Small intestine (tissue), 7 donors: Measurements from ENCODE around the gene RAI1. TPM values are rescaled to one million over a fixed set of nuclear protein-coding genes. Genes with fewer than 3 reads are reported as not detected.

ENCODE experiments used
- DNase-seq, 2 donors: peaks; one replicate each; pipeline versions ENCODE4 v3.0.0 to v3.0.0-alpha.2; 2013
- FAIRE-seq: peaks from 2 replicates; lab custom pipeline; 2012; peaks lifted over from hg19 to GRCh38; lab: Jason Lieb, UNC
- H3K27ac ChIP-seq, 3 donors: one replicate each; pipeline ENCODE4 v1.5.1; 2013; ENCODE audit warnings: low read length in 2 of 3, mild to moderate bottlenecking in 2 of 3, control low read depth in 1 of 3, inconsistent platforms in 1 of 3, low read depth in 1 of 3, moderate library complexity in 1 of 3
- H3K27me3 ChIP-seq, 3 donors: one replicate each; pipeline ENCODE4 v1.6.1; 2013; ENCODE audit warnings: low read length in 3 of 3, inconsistent platforms in 1 of 3; ENCODE audit not compliant: control insufficient read depth in 3 of 3, insufficient read depth in 3 of 3
- H3K36me3 ChIP-seq, 3 donors: one replicate each; pipeline ENCODE4 v1.6.1; 2013; ENCODE audit warnings: low read length in 3 of 3, inconsistent platforms in 1 of 3, low read depth in 1 of 3, mild to moderate bottlenecking in 1 of 3, moderate library complexity in 1 of 3; ENCODE audit not compliant: control insufficient read depth in 3 of 3, insufficient read depth in 2 of 3
- H3K4me1 ChIP-seq, 3 donors: one replicate each; pipeline ENCODE4 v1.6.1; 2013; ENCODE audit warnings: low read length in 2 of 3, inconsistent platforms in 1 of 3, low read depth in 1 of 3, mild to moderate bottlenecking in 1 of 3, moderate library complexity in 1 of 3; ENCODE audit not compliant: control insufficient read depth in 3 of 3, insufficient read depth in 2 of 3
- H3K4me3 ChIP-seq, 3 donors: one replicate each; pipeline ENCODE4 v1.5.1; 2013; ENCODE audit warnings: low read length in 3 of 3, control low read depth in 1 of 3, inconsistent platforms in 1 of 3, low read depth in 1 of 3, mild to moderate bottlenecking in 1 of 3, moderate library complexity in 1 of 3
- H3K9me3 ChIP-seq, 2 donors: one replicate each; pipeline ENCODE4 v1.6.1; 2013; ENCODE audit warnings: low read depth in 1 of 2, low read length in 1 of 2; ENCODE audit not compliant: control insufficient read depth in 2 of 2, insufficient read depth in 1 of 2
- WGBS, 3 donors: extraction: QIAGEN DNeasy Blood & Tissue Kit; methylation state at CpG; one replicate each; pipeline ENCODE4 v1.1.7; 2013; 5-methylcytosine and 5-hydroxymethylcytosine counted together
- polyA plus RNA-seq, 4 donors: library from polyadenylated mRNA; stranded (reverse) in 3 of 4; unstranded in 1 of 4; fragments of 200-250 nt in 3 of 4; fragments of 120-200 nt in 1 of 4; gene quantifications; one replicate each; pipeline versions ENCODE4 v1.2.1 to v1.2.3, GENCODE V29; 2013
- donor health status: healthy with polysubstance abuse.
- donor health status: control.
- donor health status: control.
- donor health status: Bipolar disorder and iron deficiency.
- donor health status: healthy.

The RAI1 gene
- polyA plus RNA-seq, 4 donors, result 2.4 to 20.7 (median 6.2) TPM

DNA sequence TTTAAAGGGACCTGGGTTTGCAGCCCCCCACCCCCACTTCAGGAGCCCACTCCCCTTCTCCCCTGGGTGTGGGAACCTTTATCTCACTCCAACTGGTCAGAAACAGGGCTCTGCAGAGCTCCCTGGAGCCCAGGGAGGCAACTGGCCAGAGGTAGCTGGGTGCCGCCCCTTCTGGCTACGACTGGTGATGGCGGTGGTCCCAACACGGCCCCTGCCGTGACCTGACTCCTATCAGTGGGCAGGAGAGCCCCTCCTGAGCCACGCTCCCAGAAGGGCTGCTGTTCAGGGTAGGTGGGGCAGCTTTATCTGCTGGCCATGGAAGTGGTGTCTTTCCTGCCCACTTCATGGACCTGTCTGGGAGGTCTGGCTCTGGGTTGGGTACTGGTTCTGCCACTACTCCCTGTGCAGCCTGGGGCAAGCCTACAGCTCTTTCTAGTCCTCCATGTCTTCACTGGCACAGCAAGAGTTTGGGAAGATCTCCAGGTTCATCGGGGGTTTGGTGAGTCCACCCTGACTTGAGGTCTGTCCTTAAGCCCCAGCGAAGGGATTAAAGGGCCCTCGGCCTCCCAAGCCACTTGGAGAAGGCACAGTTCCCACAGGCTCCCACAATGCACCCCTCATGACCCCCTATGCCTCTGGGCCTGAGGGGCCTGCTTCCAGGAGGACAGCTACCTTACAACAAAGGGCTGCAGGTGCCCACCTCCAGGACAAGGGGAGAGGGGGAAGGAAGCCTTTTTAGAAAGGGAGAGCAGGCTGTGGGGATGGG is 161.0 kb downstream of the RAI1 start:
- no peak overlapping the region for H3K4me3 ChIP-seq
- DNase-seq, result no peak
- H3K9me3 ChIP-seq, result no peaks in the 10 kb centered on the region
- H3K27ac ChIP-seq, result peak overlapping the region in 2 of 3 donors; percentile 96 to 98
- peaks cover 0 to 19% (median 0%) of the 10 kb centered on the region in 3 donors for H3K36me3 ChIP-seq
- peaks cover 2 to 42% (median 6%) of the 10 kb centered on the region in 3 donors for H3K4me1 ChIP-seq
- FAIRE-seq, result no peak
- WGBS, 3 donors, result 77 to 81% (median 80%) methylated on average over 7 to 9 of the region's 9 CpGs
- no peaks in the 10 kb centered on the region for H3K27me3 ChIP-seq

DNA sequence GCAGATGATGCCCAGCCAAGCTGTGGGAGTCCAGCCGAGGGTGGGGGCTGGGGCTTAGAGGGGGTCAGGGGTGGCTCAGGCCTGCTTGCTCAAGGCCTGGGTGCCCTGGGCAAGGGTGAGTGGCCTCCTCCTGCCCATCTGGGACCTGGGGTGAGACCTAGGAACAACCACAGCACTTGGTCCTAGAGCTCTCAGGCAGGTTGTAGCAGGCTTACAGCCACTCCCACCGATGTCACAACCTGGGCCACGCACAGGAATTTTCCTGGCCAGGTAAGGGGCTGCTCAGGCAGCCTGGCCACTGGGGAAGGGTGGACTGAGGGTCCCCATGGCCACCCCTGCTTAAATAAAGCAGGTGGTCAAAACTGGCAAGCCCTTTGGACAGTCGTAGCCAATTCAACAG is 161.8 kb downstream of the RAI1 start:
- H3K4me1 ChIP-seq, result peaks cover under 1 to 40% (median 1%) of the 10 kb centered on the region in 3 donors
- H3K27me3 ChIP-seq, result no peaks in the 10 kb centered on the region
- H3K27ac ChIP-seq, result no peak overlapping the region
- H3K9me3 ChIP-seq, result no peaks in the 10 kb centered on the region
- 72 to 86% (median 85%) methylated on average over 4 of the region's 4 CpGs for WGBS, 3 donors
- no peak overlapping the region for H3K4me3 ChIP-seq
- DNase-seq (no peak), FAIRE-seq (no peak)
- H3K36me3 ChIP-seq, result peaks cover 0 to 26% (median 0%) of the 10 kb centered on the region in 3 donors

DNA sequence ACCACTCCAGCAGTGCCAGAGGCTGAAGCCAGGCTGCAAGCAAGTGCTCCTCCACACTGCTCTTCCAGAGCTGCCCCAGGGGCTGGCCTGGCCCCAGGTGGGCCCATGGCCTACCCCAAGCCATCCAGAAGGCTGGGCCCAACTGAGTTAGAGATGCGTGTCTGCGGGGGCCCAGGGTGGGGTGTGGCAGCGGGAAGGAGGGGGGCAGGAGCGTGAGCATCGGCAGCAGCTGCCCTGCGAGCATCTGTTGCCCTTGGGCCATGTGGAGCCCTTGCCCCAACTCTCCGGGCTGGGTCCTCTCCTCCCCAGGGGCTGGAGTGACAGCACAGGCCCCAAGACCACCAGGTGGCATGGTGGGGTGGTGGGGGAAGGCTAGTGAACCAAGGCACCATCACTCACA is 162.8 kb downstream of the RAI1 start:
- Histone ChIP-seq H3K9me3 (no peaks in the 10 kb centered on the region), H3K4me1 (peaks cover 0 to 40% (median 1%) of the 10 kb centered on the region in 3 donors), H3K4me3 (no peak overlapping the region), H3K27ac (no peak overlapping the region), H3K36me3 (peaks cover 0 to 32% (median 0%) of the 10 kb centered on the region in 3 donors), H3K27me3 (no peaks in the 10 kb centered on the region)
- FAIRE-seq (no peak), DNase-seq (no peak)
- 72 to 83% (median 82%) methylated on average over 6 to 7 of the region's 7 CpGs for WGBS, 3 donors

DNA sequence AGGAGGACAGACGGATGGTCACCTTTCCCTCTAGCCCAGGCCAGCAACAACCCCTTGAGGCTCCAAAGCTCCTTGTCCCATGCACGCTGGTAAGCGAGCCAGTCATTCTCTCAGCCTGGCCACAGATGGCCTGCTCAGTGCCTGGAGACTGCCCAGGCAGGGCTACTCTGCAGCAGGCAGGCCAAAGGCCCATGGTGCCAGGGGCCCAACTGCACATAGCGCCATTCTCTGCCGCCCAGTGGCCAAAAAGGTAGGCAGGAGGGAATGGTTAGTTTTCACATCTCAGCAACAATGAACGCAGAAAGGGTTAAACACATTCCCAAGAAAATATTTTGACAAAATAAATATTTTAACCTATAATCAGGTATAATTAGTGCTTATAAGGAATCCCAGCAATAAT is 163.2 kb downstream of the RAI1 start:
- H3K36me3 ChIP-seq, result peaks cover 0 to 32% (median 0%) of the 10 kb centered on the region in 3 donors
- H3K27me3 ChIP-seq, result no peaks in the 10 kb centered on the region
- H3K4me3 ChIP-seq, result no peak overlapping the region
- no peak for DNase-seq
- FAIRE-seq, result no peak
- H3K9me3 ChIP-seq, result no peaks in the 10 kb centered on the region
- 90 to 96% (median 96%) methylated on average over 6 of the region's 6 CpGs for WGBS, 3 donors
- peaks cover 1 to 40% (median 2%) of the 10 kb centered on the region in 3 donors for H3K4me1 ChIP-seq
- H3K27ac ChIP-seq, result no peak overlapping the region

DNA sequence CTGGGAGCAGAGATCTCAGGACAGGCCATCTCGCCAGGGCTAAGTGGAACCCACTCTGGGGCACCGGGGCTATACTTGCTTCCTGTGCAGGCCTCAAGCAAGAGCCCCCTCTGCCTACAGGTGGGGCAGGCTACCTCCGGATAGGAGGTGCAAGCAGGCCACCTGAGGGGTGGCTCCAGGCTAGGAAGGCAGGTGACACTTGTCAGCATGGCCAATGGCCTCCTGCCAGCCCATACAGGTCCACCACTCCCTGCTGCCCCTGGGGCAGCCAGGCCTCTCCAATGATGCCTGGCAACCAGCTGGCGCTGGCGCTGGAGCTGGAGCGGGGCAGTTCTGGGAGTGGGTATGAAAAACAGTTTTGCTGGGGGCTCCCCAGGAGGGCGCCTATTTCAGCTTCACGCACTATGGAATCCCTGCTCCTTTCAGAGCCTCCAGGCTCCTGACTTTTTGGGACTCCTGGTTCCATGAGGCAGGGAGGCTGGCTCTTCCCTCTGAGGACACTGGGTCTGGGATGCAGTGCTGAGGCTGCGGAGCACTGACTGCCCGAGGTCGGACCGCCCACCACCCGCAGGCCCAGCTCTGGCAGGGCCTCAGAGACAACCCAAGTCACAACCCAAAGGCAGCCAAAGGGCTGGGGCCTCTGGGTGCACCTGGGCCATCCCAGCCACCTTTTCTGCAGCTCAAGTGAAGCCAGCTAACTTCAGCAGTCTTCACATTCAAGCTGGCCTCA is 164.0 kb downstream of the RAI1 start:
- Histone ChIP-seq H3K36me3 (peaks cover 0 to 37% (median 0%) of the 10 kb centered on the region in 3 donors), H3K9me3 (no peaks in the 10 kb centered on the region), H3K4me1 (peaks cover 1 to 43% (median 6%) of the 10 kb centered on the region in 3 donors), H3K4me3 (no peak overlapping the region), H3K27me3 (no peaks in the 10 kb centered on the region), H3K27ac (no peak overlapping the region)
- FAIRE-seq (no peak), DNase-seq (no peak)
- 82 to 90% (median 88%) methylated on average over 13 of the region's 13 CpGs for WGBS, 3 donors

DNA sequence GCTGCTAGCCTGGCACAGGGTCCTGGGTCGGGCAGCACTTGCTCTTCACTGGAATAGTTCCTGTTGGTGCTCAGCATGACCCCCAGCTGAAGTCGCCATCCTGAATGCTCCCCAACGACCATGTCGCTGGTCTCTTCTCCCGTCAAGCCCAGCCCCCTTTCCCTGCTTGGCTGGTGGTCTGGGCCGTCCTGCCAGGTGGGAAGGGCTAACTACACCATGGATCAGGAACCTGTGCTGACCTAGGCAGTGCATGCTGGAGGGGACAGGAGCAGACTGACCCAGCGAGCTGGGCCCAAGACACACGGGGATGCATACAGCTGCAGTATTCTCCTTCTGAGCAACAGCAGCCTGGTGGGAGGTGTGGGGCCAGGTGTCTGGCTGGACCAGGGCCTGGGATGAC is 164.7 kb downstream of the RAI1 start:
- H3K4me3 ChIP-seq, result no peak overlapping the region
- H3K27me3 ChIP-seq, result no peaks in the 10 kb centered on the region
- DNase-seq (no peak), FAIRE-seq (no peak)
- peaks cover under 1 to 43% (median 6%) of the 10 kb centered on the region in 3 donors for H3K4me1 ChIP-seq
- no peak overlapping the region for H3K27ac ChIP-seq
- H3K36me3 ChIP-seq, result peaks cover 0 to 43% (median 0%) of the 10 kb centered on the region in 3 donors
- 89 to 94% (median 90%) methylated on average over 8 of the region's 8 CpGs for WGBS, 3 donors
- no peaks in the 10 kb centered on the region for H3K9me3 ChIP-seq

DNA sequence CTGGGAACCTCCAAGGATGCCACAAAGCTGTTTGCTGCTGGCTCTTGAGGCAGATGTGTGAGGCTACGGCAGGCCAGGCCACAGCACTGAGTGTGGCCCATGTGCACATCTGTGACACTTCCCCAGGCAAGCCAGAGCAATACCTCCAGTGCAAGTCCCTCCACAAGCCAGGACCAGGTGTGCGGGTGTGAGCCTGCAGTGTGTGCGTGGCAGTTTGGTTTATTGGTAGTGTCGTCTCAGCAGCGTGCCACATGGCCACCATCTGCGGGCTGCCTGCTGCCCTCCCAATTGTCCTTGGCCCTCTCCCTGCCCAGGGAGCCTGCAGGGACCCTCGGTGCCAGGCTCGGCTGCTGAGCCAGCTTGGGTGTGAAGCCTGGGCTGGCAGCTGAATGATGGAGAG is 165.4 kb downstream of the RAI1 start:
- DNase-seq (no peak), FAIRE-seq (no peak)
- Histone ChIP-seq H3K4me1 (peaks cover 0 to 45% (median 6%) of the 10 kb centered on the region in 3 donors), H3K36me3 (peaks cover 0 to 49% (median 0%) of the 10 kb centered on the region in 3 donors), H3K4me3 (no peak overlapping the region), H3K9me3 (no peaks in the 10 kb centered on the region), H3K27me3 (no peaks in the 10 kb centered on the region), H3K27ac (no peak overlapping the region)
- 71 to 91% (median 84%) methylated on average over 8 of the region's 8 CpGs for WGBS, 3 donors

DNA sequence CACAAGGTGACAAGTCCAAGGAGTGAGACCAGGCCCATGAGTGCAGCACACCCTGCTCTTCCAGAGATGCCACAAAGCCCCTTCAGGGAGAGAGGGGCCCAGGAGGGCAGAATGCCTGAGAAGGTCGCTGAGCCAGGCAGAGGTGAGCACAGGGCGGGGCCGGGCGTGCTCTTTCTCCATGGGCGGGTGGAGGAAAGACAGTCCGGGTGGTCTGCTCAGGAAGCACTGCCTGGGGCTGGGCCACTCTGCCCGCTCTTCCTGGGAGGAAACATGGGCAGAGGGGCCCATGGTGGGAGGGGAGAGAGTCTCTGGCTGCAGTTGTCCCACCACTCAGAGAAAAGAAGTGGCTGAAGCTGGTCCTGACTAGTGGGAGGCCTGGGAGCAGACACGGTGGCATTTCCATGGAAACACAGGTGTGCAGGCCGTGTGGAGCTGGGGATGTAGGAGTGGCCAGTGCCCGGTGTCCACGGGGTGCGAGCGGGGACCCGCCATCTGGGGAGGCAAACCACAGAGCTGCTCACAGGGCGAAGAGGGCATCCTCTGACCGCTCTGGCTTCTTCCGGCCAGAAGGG is 165.9 kb downstream of the RAI1 start:
- Histone ChIP-seq H3K9me3 (no peaks in the 10 kb centered on the region), H3K4me1 (peaks cover 0 to 50% (median 6%) of the 10 kb centered on the region in 3 donors), H3K36me3 (peaks cover 0 to 50% (median 0%) of the 10 kb centered on the region in 3 donors), H3K27ac (no peak overlapping the region), H3K4me3 (no peak overlapping the region), H3K27me3 (no peaks in the 10 kb centered on the region)
- DNase-seq, result no peak
- 70 to 77% (median 73%) methylated on average over 16 to 17 of the region's 17 CpGs for WGBS, 3 donors
- FAIRE-seq, result no peak
